Heart left ventricle (tissue), 16 donors: ENCODE data around the gene CENPH. TPM values are rescaled to one million over a fixed set of nuclear protein-coding genes. Genes with fewer than 3 reads are reported as not detected.

Experiments
- ATAC-seq, 4 donors: fragments of 200-7000 bp; cut with Tn5 transposase; one replicate each; pipeline ENCODE4 v1.9.1; 2020 to 2022; ENCODE audit warnings: moderate library complexity in 4 of 4, mild to moderate bottlenecking in 3 of 4, moderate number of reproducible peaks in 1 of 4
- DNase-seq, 5 donors: peaks; one replicate each; pipeline ENCODE4 v3.0.0-alpha.2; 2020
- H3K27ac ChIP-seq, 12 donors: fragments of 200-600 bp; sonication (generic) in 4 of 12; one replicate each; pipeline versions ENCODE4 v1.5.0 to v1.8.0; 2016 to 2022; ENCODE audit warnings: mild to moderate bottlenecking in 2 of 12
- H3K27me3 ChIP-seq, 9 donors: fragments of 200-600 bp; sonication (generic) in 2 of 9; one replicate each; pipeline versions ENCODE4 v1.5.1 to v1.8.0; 2016 to 2022; ENCODE audit warnings: mild to moderate bottlenecking in 3 of 9
- H3K36me3 ChIP-seq, 9 donors: fragments of 200-600 bp; sonication (generic) in 2 of 9; one replicate each; pipeline versions ENCODE4 v1.5.0 to v1.8.0; 2018 to 2022; ENCODE audit warnings: mild to moderate bottlenecking in 2 of 9
- H3K4me1 ChIP-seq, 12 donors: fragments of 200-600 bp; sonication (generic) in 4 of 12; one replicate each; pipeline versions ENCODE4 v1.5.0 to v1.8.0; 2016 to 2022; ENCODE audit warnings: mild to moderate bottlenecking in 3 of 12
- H3K4me3 ChIP-seq, 12 donors: fragments of 200-600 bp; sonication (generic) in 4 of 12; one replicate each; pipeline versions ENCODE4 v1.5.0 to v1.8.0; 2017 to 2022; ENCODE audit warnings: mild to moderate bottlenecking in 9 of 12, moderate library complexity in 4 of 12
- H3K9me3 ChIP-seq, 12 donors: fragments of 200-600 bp; sonication (generic) in 4 of 12; one replicate each; pipeline versions ENCODE4 v1.5.0 to v1.8.0; 2016 to 2022; ENCODE audit warnings: mild to moderate bottlenecking in 1 of 12
- POLR2A ChIP-seq, 2 donors: fragments of 450-650 bp; IDR thresholded peaks; one replicate each; pipeline ENCODE4 v1.6.1; 2017; ENCODE audit warnings: antibody characterized with exemption in 2 of 2, mild to moderate bottlenecking in 2 of 2, moderate library complexity in 2 of 2
- WGBS, 4 donors: extraction: QIAGEN DNeasy Blood & Tissue Kit in 2 of 4; methylation state at CpG; one replicate each; pipeline versions ENCODE4 v1.1.5 to v1.1.7; 2013 to 2018; 5-methylcytosine and 5-hydroxymethylcytosine counted together
- intact Hi-C, 10 donors: fragments of 100-400 bp; cut with DNase I; formaldehyde crosslinking; loops; one replicate each; pipeline versions ENCODE4 v1.11.1 to v1.14.2; 2022
- polyA plus RNA-seq, 2 donors: library from polyadenylated mRNA; stranded (reverse); fragments of 200-250 nt; gene quantifications; one replicate each; pipeline ENCODE4 v1.2.3, GENCODE V29; 2013
- total RNA-seq, 9 donors: library from RNA; depleted of rRNA in 2 of 9; stranded (reverse); fragments of >200 nt in 2 of 9; fragmentation: NEBNext Ultra II Directional in 3 of 9; extraction: Animal tissue kit (Norgen Biotek cat#: 25700) in 3 of 9; gene quantifications; one replicate each; pipeline versions ENCODE4 v1.1.0 to v1.2.4, GENCODE V29; 2016 to 2023
- TF ChIP-seq, protein P1 (sequence below), 12 donors: fragments of 200-600 bp; sonication (generic) in 4 of 12; IDR thresholded peaks; one replicate each; pipeline versions ENCODE4 v1.5.0 to v1.8.0; 2018 to 2022; ENCODE audit warnings: antibody characterized with exemption in 12 of 12, mild to moderate bottlenecking in 5 of 12
- donor health status: ischemic (EF 13 %, LVEDD 7.1; RV severe dilation, severe dysfunction).
- donor health status: healthy with polysubstance abuse.
- donor health status: DM: no; HTN: yes; CAD: no.
- donor health status: DM: no; HTN: no; CAD: no.
- donor health status: ischemic (EF 25% LVEDD 6.9; RV normal size, moderate dysfunction).
- donor health status: ischemic (EF 25% LVEDD 5.7; RV mildly dilated, moderate dysfunction).
- donor health status: healthy.
- donor health status: DM: yes; HTN: yes; CAD: no.
- donor health status: ischemic (EF 35%, LVEDD 5.7; RV mildly dilated, moderate dysfunction).
- donor health status: nonischemic (EF 11% LVEDD 7.7; RV severe dilation, severe dysfunction).
- donor health status: DM: yes; HTN: yes; CAD: no.
- donor health status: PGD.
- donor health status: ischemic (EF 29% LVEDD 5.4; RV normal size, mild dysfunction).
- donor health status: nonischemic (EF 23%, LVEDD 6.1; RV moderate dilation, normal function).

CENPH gene
- total and polyA plus RNA-seq, 11 donors = 1.1 to 6.9 (median 2.7) TPM

DNA sequence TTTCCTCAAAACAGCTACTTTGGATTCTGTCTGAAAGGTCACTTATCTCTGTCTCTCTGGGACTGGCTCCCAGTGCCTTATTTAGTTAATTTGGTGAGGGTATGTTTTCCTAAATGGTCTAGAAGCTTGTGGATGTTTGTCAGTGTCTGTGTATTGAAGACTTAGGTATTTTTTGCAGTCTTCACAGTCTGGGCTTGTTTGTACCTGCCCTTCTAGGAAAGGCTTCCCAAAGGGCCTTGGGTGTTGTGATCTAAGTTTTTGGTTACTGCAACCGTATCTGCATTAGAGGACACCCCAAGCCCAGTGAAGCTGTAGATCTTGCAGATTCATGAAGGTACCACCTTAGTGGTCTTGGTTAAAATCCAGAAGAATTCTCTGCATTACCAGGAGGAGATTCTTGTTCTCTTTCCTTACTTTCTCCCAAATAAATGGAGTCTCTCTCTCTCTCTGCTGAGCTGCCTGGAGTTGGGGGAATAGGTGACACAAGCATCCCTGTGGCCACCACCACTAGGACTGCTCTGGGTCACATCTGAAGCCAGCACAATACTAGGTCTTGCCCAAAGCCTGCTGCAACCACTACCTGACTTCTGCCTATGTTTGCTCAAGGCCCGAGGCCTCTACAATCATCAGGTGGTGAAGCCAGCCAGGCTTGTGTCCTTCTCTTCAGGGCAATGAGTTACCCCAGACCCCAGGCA is 40.3 kb upstream of the CENPH start:
- no peak for ATAC-seq
- TF ChIP-seq POLR2A (IDR thresholded peaks at IDR 0.05) = no peak
- intact Hi-C loops = no loop called here

DNA sequence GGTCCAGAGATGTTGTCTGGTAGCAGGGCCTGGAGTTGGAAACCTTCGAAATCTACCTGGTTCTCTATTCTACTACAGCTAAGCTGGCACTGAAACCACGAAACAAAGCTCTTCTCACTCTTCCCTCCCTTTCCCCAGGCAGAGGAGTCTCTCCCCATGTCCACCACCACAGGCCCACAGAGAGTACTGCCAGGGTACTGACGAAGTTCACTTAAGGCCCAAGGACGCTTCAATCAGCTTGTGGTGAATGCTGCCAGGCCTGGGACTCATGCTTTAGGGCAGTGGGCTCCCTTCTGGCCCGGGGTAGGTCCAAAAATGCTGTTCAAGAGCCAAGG is 39.7 kb upstream of the CENPH start:
- H3K36me3 ChIP-seq = no peaks in the 10 kb centered on the region
- no peak overlapping the region for H3K4me3 ChIP-seq
- no peak for ATAC-seq
- H3K4me1 ChIP-seq = no peaks in the 10 kb centered on the region
- intact Hi-C loops = no loop called here
- H3K27ac ChIP-seq = no peak overlapping the region
- WGBS, 4 donors = 90 to 93% (median 92%) methylated on average over 5 of the region's 5 CpGs
- H3K27me3 ChIP-seq = no peaks in the 10 kb centered on the region
- TF ChIP-seq, protein P1, sequence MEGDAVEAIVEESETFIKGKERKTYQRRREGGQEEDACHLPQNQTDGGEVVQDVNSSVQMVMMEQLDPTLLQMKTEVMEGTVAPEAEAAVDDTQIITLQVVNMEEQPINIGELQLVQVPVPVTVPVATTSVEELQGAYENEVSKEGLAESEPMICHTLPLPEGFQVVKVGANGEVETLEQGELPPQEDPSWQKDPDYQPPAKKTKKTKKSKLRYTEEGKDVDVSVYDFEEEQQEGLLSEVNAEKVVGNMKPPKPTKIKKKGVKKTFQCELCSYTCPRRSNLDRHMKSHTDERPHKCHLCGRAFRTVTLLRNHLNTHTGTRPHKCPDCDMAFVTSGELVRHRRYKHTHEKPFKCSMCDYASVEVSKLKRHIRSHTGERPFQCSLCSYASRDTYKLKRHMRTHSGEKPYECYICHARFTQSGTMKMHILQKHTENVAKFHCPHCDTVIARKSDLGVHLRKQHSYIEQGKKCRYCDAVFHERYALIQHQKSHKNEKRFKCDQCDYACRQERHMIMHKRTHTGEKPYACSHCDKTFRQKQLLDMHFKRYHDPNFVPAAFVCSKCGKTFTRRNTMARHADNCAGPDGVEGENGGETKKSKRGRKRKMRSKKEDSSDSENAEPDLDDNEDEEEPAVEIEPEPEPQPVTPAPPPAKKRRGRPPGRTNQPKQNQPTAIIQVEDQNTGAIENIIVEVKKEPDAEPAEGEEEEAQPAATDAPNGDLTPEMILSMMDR (IDR thresholded peaks at IDR 0.05) = no peak
- no peak for TF ChIP-seq POLR2A (IDR thresholded peaks at IDR 0.05)
- H3K9me3 ChIP-seq = no peaks in the 10 kb centered on the region
- DNase-seq = no peak

More for the DNA sequence above, 40.3 kb upstream of the CENPH start:
- H3K27me3 ChIP-seq = no peaks in the 10 kb centered on the region
- H3K4me1 ChIP-seq = no peaks in the 10 kb centered on the region
- H3K4me3 ChIP-seq = no peak overlapping the region
- no peaks in the 10 kb centered on the region for H3K36me3 ChIP-seq
- no peaks in the 10 kb centered on the region for H3K9me3 ChIP-seq
- DNase-seq = no peak
- WGBS, 4 donors = 90 to 100% (median 92%) methylated on average over 2 of the region's 2 CpGs
- H3K27ac ChIP-seq = no peak overlapping the region

DNA sequence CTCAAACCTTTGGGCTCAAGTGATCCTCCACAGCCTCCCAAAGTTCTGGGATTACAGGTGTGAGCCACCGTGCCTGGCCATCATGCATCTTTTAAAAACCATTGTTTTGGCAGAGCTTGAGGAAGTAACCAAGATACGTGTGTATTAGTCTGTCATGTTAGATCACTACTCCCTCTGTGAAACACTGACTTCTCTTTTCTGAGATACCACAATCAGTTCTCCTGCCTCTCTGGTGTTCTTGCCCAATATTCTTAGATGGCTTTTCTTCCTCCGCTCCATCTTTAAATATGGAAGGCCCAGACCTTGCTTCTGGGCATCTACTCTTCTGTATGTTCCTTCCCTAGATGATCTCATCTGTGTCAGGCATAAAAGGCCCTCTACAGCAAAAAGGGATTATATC is 36.7 kb upstream of the CENPH start:
- ATAC-seq (no peak), DNase-seq (no peak)
- Histone ChIP-seq H3K27ac (no peak overlapping the region), H3K36me3 (no peaks in the 10 kb centered on the region), H3K9me3 (no peaks in the 10 kb centered on the region), H3K27me3 (no peaks in the 10 kb centered on the region), H3K4me3 (no peak overlapping the region), H3K4me1 (no peaks in the 10 kb centered on the region)
- intact Hi-C loops = no loop called here
- WGBS, 4 donors = 71 to 79% (median 77%) methylated on average over 3 of the region's 3 CpGs
- TF ChIP-seq, protein P1 (IDR thresholded peaks at IDR 0.05) = no peak
- TF ChIP-seq POLR2A (IDR thresholded peaks at IDR 0.05) = no peak

GRCh38 chr5:69156456-69156855 is 32.9 kb upstream of the CENPH start:
- H3K4me1 ChIP-seq = no peaks in the 10 kb centered on the region
- ATAC-seq = no peak
- TF ChIP-seq POLR2A (IDR thresholded peaks at IDR 0.05) = no peak
- TF ChIP-seq, protein P1 (IDR thresholded peaks at IDR 0.05) = no peak
- no peaks in the 10 kb centered on the region for H3K27me3 ChIP-seq
- no peak overlapping the region for H3K4me3 ChIP-seq
- H3K27ac ChIP-seq = no peak overlapping the region
- intact Hi-C loops = no loop called here
- 95 to 99% (median 98%) methylated on average over 11 of the region's 11 CpGs for WGBS, 4 donors
- DNase-seq = no peak
- no peaks in the 10 kb centered on the region for H3K9me3 ChIP-seq
- no peaks in the 10 kb centered on the region for H3K36me3 ChIP-seq

DNA sequence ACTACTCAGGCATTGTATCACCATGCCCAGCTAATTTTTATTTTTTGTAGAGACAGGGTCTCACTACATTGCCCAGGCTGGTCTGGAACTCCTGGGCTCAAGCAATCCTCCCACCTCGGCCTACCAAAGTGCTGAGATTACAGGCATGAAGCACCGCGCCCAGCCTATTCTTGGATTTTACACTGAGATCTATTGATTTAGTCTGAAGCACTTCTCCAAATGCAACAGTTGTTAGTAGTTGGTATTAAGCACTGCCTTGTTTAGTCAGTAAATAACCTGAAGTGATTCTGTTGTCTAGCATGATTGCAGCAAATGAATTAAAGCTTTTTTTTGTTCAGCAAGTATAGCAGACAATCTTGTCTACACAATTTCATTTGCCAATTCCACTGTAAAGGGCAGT is 31.3 kb upstream of the CENPH start:
- no peak for TF ChIP-seq POLR2A (IDR thresholded peaks at IDR 0.05)
- TF ChIP-seq, protein P1 (IDR thresholded peaks at IDR 0.05) = no peak
- DNase-seq (no peak), ATAC-seq (no peak)
- no peaks in the 10 kb centered on the region for H3K4me1 ChIP-seq
- H3K9me3 ChIP-seq = no peaks in the 10 kb centered on the region
- WGBS, 4 donors = 90 to 98% (median 93%) methylated on average over 3 of the region's 3 CpGs
- H3K36me3 ChIP-seq = no peaks in the 10 kb centered on the region
- no peak overlapping the region for H3K27ac ChIP-seq
- intact Hi-C loops = no loop called here
- no peaks in the 10 kb centered on the region for H3K27me3 ChIP-seq
- no peak overlapping the region for H3K4me3 ChIP-seq
